Endothelial cell of umbilical vein (primary cell): ENCODE measurements around the gene PROX1. TPM values are rescaled to one million over a fixed set of nuclear protein-coding genes. Genes with fewer than 3 reads are reported as not detected.

Experiments used
- BruUV-seq: library from RNA; stranded (reverse); fragments of 400-500 nt; replicated peaks from 2 replicates; lab custom pipeline; 2021; lab: Mats Ljungman, UMichigan
- CTCF ChIA-PET: fragments of 300-600, 350-600 bp; sonication (Branson Sonifier 250); formaldehyde crosslinking; loops from one replicate; lab custom pipeline; 2021; ENCODE audit warnings: antibody characterized with exemption, inconsistent platforms; lab: Charles Lee
- POLR2A ChIA-PET: fragments of 300-600, 350-600 bp; sonication (Branson Sonifier 250); formaldehyde crosslinking; loops from one replicate; lab custom pipeline; 2021; ENCODE audit warnings: antibody characterized with exemption, inconsistent platforms; lab: Charles Lee
- DNase-seq: peaks from one replicate; pipeline ENCODE4 v3.0.0-alpha.2; 2011; ENCODE audit warnings: low read depth, low spot score
- FAIRE-seq: peaks from 2 replicates; lab custom pipeline; 2011; peaks lifted over from hg19 to GRCh38; lab: Jason Lieb, UNC
- H2AFZ ChIP-seq: 2 replicates; pipeline ENCODE4 v1.6.0; 2012; ENCODE audit warnings: low read depth, low read length, control low read depth, inconsistent platforms
- H3K27ac ChIP-seq: 2 replicates; pipeline ENCODE4 v1.5.1; 2011; ENCODE audit warnings: low read depth, mild to moderate bottlenecking, control low read depth, low read length, moderate library complexity; ENCODE audit not compliant: insufficient read depth
- H3K27me3 ChIP-seq, 2 experiments: 2 replicates each; pipeline versions ENCODE4 v1.6.0 to v1.6.1; 2011; ENCODE audit warnings: low read length in 2 of 2, mixed read lengths in 1 of 2; ENCODE audit not compliant: control insufficient read depth in 2 of 2, insufficient read depth in 2 of 2
- H3K36me3 ChIP-seq, 2 experiments: 2 replicates in 1 of 2; 3 replicates in 1 of 2; pipeline ENCODE4 v1.5.1; 2011; ENCODE audit warnings: low read length in 2 of 2, mild to moderate bottlenecking in 1 of 2, moderate library complexity in 1 of 2; ENCODE audit not compliant: control insufficient read depth in 2 of 2, insufficient read depth in 2 of 2; ENCODE audit errors: extremely low read depth in 1 of 2
- H3K4me1 ChIP-seq: 3 replicates; pipeline ENCODE4 v1.5.1; 2011; ENCODE audit warnings: mild to moderate bottlenecking, low read length; ENCODE audit not compliant: control insufficient read depth, insufficient read depth; ENCODE audit errors: extremely low read depth
- H3K4me2 ChIP-seq: 2 replicates; pipeline ENCODE4 v1.6.1; 2011; ENCODE audit warnings: low read length, control low read depth, mixed read lengths; ENCODE audit not compliant: insufficient read depth
- H3K4me3 ChIP-seq, 3 experiments: fragments of 200-600 bp in 1 of 3; sonication (generic), shearing (Covaris generic) in 1 of 3; replicated peaks in 1 of 3; 2 replicates each; pipeline ENCODE4 v1.5.1; 2011 to 2016; ENCODE audit warnings: control low read depth in 3 of 3, low read length in 3 of 3, mild to moderate bottlenecking in 2 of 3, inconsistent platforms in 1 of 3, low read depth in 1 of 3, moderate library complexity in 1 of 3; ENCODE audit not compliant: insufficient read depth in 1 of 3
- H3K79me2 ChIP-seq: 2 replicates; pipeline ENCODE4 v1.6.0; 2012; ENCODE audit warnings: low read length, inconsistent platforms; ENCODE audit not compliant: control insufficient read depth, insufficient read depth
- H3K9ac ChIP-seq: replicated peaks from 2 replicates; pipeline ENCODE3; 2011; ENCODE audit warnings: low read length, control low read depth; ENCODE audit not compliant: insufficient read depth; ENCODE audit errors: extremely low read depth
- H3K9me1 ChIP-seq: replicated peaks from 3 replicates; pipeline ENCODE4 v1.6.0; 2011; ENCODE audit warnings: mild to moderate bottlenecking, low read length; ENCODE audit not compliant: control insufficient read depth, insufficient read depth; ENCODE audit errors: extremely low read depth
- H3K9me3 ChIP-seq: replicated peaks from 2 replicates; pipeline ENCODE4 v1.5.1; 2012; ENCODE audit warnings: low read length, inconsistent platforms; ENCODE audit not compliant: control insufficient read depth, insufficient read depth
- H4K20me1 ChIP-seq: replicated peaks from 2 replicates; pipeline ENCODE3; 2011; ENCODE audit warnings: mild to moderate bottlenecking, low read length; ENCODE audit not compliant: control insufficient read depth, insufficient read depth; ENCODE audit errors: extremely low read depth
- EZH2 ChIP-seq: IDR thresholded peaks from 2 replicates; pipeline ENCODE4 v1.6.1; 2012; ENCODE audit warnings: borderline replicate concordance, low read depth, mild to moderate bottlenecking, moderate library complexity, low read length, inconsistent platforms; ENCODE audit not compliant: severe bottlenecking
- FOS ChIP-seq: IDR thresholded peaks from 2 replicates; pipeline ENCODE4 v1.6.1; 2011; ENCODE audit warnings: mild to moderate bottlenecking, low read length, moderate library complexity, borderline replicate concordance; ENCODE audit not compliant: insufficient read depth
- GATA2 ChIP-seq: IDR thresholded peaks from 2 replicates; pipeline ENCODE4 v1.7.0; 2011; ENCODE audit warnings: low read depth, mild to moderate bottlenecking, moderate library complexity, mixed read lengths, low read length; ENCODE audit not compliant: insufficient read length, insufficient read depth
- JUN ChIP-seq: IDR thresholded peaks from 2 replicates; pipeline ENCODE4 v1.6.1; 2011; ENCODE audit warnings: borderline replicate concordance, low read depth; ENCODE audit not compliant: insufficient read length, insufficient read depth
- MYC ChIP-seq: IDR thresholded peaks from one replicate; pipeline ENCODE4 v1.6.1; 2011; ENCODE audit warnings: mild to moderate bottlenecking, low read depth, low read length
- POLR2A ChIP-seq: IDR thresholded peaks from 2 replicates; pipeline ENCODE4 v1.6.1; 2012; ENCODE audit warnings: low read depth, mild to moderate bottlenecking, control low read depth, low read length
- POLR2AphosphoS5 ChIP-seq: IDR thresholded peaks from 2 replicates; pipeline ENCODE4 v1.6.1; 2012; ENCODE audit warnings: low read depth, mild to moderate bottlenecking, control low read depth, low read length, moderate library complexity; ENCODE audit not compliant: insufficient read depth
- dilution Hi-C: fragments of 300-500 bp; cut with MboI; formaldehyde crosslinking; loops from one replicate; pipeline ENCODE4 v1.15.0; 2019; ENCODE audit warnings: low sequenced_read_pairs; ENCODE audit not compliant: extremely low pct_ligation_motif_present
- intact Hi-C: fragments of 100-400 bp; cut with micrococcal nuclease; formaldehyde crosslinking; loops from one replicate; pipeline ENCODE4 v1.10.0; 2022
- polyA plus RNA-seq, 4 experiments: library from polyadenylated mRNA; depleted of rRNA in 3 of 4; stranded (reverse) in 3 of 4; unstranded in 1 of 4; fragments of >200 nt; gene quantifications; 2 replicates each; pipeline versions ENCODE4 v1.2.1 to v1.2.3, GENCODE V29; 2011 to 2012; ENCODE audit warnings: missing spikeins in 1 of 4
- total RNA-seq: library from RNA; stranded (reverse); gene quantifications from 2 replicates; pipeline ENCODE4 v1.2.3, GENCODE V29; 2021
- TF ChIP-seq, protein P1 (sequence below): IDR thresholded peaks from 2 replicates; pipeline ENCODE4 v1.6.1; 2011; ENCODE audit not compliant: insufficient read depth, insufficient read length
- TF ChIP-seq, protein P2 (sequence below), 2 donors: IDR thresholded peaks; 1 replicate in 1 of 2; 2 replicates in 1 of 2; pipeline ENCODE4 v1.5.1; 2011; ENCODE audit warnings: low read length in 2 of 2, mild to moderate bottlenecking in 2 of 2, moderate library complexity in 2 of 2, control low read depth in 1 of 2, inconsistent platforms in 1 of 2, low read depth in 1 of 2; ENCODE audit not compliant: insufficient read depth in 1 of 2; ENCODE audit errors: extremely low read depth in 1 of 2

Gene PROX1
- total and polyA plus RNA-seq, 2 donors (not counting 3 experiments of a cell fraction or from before 2014, with no cell fraction given), result 2.2 to 4.0 TPM

GRCh38 chr1:214074477-214074876 lies 86.7 kb downstream of the PROX1 start:
- H3K9ac ChIP-seq, result no peak overlapping the region
- no TSS peak for BruUV-seq
- H2AFZ ChIP-seq, result no peak overlapping the region
- dilution Hi-C loops, result no loop called here
- intact Hi-C loops, result no loop called here
- CTCF ChIA-PET, result no interaction called here
- H3K27ac ChIP-seq, result no peak overlapping the region
- no peak overlapping the region for H3K4me3 ChIP-seq
- DNase-seq (peak; percentile 5), FAIRE-seq (no peak)
- no peaks in the 10 kb centered on the region for H3K36me3 ChIP-seq
- TF ChIP-seq FOS, result peak; percentile 25
- peak; percentile 5 for TF ChIP-seq JUN
- no peak for TF ChIP-seq POLR2A
- TF ChIP-seq MYC, result no peak
- no peak overlapping the region for H3K4me2 ChIP-seq
- H3K9me3 ChIP-seq, result no peaks in the 10 kb centered on the region
- H3K9me1 ChIP-seq, result no peaks in the 10 kb centered on the region
- POLR2A ChIA-PET, result no interaction called here
- peaks cover 0 to 3% of the 10 kb centered on the region in 2 experiments for H3K27me3 ChIP-seq
- peaks cover 5% of the 10 kb centered on the region for H3K4me1 ChIP-seq
- H4K20me1 ChIP-seq, result no peaks in the 10 kb centered on the region
- H3K79me2 ChIP-seq, result no peaks in the 10 kb centered on the region

DNA sequence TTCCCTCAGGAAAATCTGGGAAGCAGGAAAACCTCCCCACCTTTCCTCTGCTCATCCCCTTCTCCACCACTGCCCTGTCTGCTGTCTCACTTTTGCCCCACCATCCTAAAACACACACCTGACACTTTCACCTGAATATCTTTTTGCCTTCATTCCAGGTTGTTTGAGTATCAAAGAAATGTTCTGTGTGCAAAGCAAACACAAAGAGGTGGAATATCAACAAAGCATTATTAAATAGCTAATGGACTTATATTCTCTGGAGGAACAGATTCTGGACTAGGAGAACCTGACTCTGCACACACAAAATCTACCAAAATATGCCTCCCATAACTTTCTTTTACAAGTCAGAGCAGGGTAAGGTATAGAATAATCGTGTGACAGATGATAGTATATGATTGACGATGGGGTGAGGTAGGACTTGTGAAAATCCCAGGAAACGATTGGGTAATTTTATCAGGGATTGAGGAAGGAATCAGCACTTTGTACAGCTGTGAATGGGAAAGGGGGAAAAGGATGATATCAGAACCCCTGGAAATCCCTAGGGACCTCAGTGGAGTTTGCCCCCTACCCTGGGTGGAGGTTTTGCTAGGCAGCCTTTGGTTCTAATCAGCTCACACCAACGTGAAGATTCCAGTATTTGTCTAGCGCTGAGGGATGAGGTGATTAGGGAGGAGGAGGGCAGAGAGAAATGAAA lies 87.7 kb downstream of the PROX1 start:
- Histone ChIP-seq H3K27ac (no peak overlapping the region), H3K4me3 (no peak overlapping the region), H3K9me3 (no peaks in the 10 kb centered on the region), H3K9me1 (no peaks in the 10 kb centered on the region), H3K36me3 (no peaks in the 10 kb centered on the region), H3K4me2 (no peak overlapping the region), H4K20me1 (no peaks in the 10 kb centered on the region), H2AFZ (no peak overlapping the region), H3K79me2 (no peaks in the 10 kb centered on the region), H3K27me3 (peaks cover 0 to 3% of the 10 kb centered on the region in 2 experiments), H3K4me1 (peaks cover 5% of the 10 kb centered on the region), H3K9ac (no peak overlapping the region)
- intact Hi-C loops, result no loop called here
- no TSS peak for BruUV-seq
- dilution Hi-C loops, result no loop called here
- CTCF ChIA-PET, result interaction anchor here (0.9 to 1.0 kb wide), 2 partner anchors 10 to 48 kb away, joined by 3 read pairs; no protein-coding TSS in a partner anchor
- DNase-seq (no peak), FAIRE-seq (no peak)
- TF ChIP-seq EZH2 (no peak), MYC (no peak), POLR2AphosphoS5 (no peak), POLR2A (no peak), JUN (no peak), GATA2 (no peak), FOS (no peak)
- TF ChIP-seq, protein P1, sequence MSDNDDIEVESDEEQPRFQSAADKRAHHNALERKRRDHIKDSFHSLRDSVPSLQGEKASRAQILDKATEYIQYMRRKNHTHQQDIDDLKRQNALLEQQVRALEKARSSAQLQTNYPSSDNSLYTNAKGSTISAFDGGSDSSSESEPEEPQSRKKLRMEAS, result no peak
- TF ChIP-seq, protein P2, sequence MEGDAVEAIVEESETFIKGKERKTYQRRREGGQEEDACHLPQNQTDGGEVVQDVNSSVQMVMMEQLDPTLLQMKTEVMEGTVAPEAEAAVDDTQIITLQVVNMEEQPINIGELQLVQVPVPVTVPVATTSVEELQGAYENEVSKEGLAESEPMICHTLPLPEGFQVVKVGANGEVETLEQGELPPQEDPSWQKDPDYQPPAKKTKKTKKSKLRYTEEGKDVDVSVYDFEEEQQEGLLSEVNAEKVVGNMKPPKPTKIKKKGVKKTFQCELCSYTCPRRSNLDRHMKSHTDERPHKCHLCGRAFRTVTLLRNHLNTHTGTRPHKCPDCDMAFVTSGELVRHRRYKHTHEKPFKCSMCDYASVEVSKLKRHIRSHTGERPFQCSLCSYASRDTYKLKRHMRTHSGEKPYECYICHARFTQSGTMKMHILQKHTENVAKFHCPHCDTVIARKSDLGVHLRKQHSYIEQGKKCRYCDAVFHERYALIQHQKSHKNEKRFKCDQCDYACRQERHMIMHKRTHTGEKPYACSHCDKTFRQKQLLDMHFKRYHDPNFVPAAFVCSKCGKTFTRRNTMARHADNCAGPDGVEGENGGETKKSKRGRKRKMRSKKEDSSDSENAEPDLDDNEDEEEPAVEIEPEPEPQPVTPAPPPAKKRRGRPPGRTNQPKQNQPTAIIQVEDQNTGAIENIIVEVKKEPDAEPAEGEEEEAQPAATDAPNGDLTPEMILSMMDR (IDR thresholded peaks at IDR 0.05; ENCODE audit: extremely low read depth in 1 of 2, insufficient read depth in 1 of 2, low read depth in 1 of 2, low read length in 2 of 2), result no peak
- POLR2A ChIA-PET, result no interaction called here
